H9 (cell line): ENCODE data around the gene OTOS. TPM values are rescaled to one million over a fixed set of nuclear protein-coding genes. Genes with fewer than 3 reads are reported as not detected.

ENCODE experiments used
- DNase-seq: peaks from one replicate; pipeline ENCODE4 v3.0.0-alpha.2; 2017
- H2AFZ ChIP-seq: one replicate; pipeline ENCODE4 v1.6.1; 2013; ENCODE audit warnings: mild to moderate bottlenecking, low read length, control low read depth, moderate library complexity
- H2AK5ac ChIP-seq: 2 replicates; pipeline ENCODE4 v1.6.1; 2013; ENCODE audit warnings: low read length, control low read depth, mixed read lengths; ENCODE audit not compliant: insufficient read length
- H2BK120ac ChIP-seq: one replicate; pipeline ENCODE4 v1.6.1; 2013; ENCODE audit warnings: low read depth, mild to moderate bottlenecking, low read length, control low read depth, inconsistent platforms; ENCODE audit not compliant: poor library complexity, severe bottlenecking
- H2BK12ac ChIP-seq: 2 replicates; pipeline ENCODE4 v1.6.1; 2013; ENCODE audit warnings: low read length, control low read depth, mixed read lengths, low read depth; ENCODE audit not compliant: insufficient read length
- H2BK15ac ChIP-seq: 2 replicates; pipeline ENCODE4 v1.6.1; 2013; ENCODE audit warnings: low read depth, low read length, control low read depth
- H2BK20ac ChIP-seq: one replicate; pipeline ENCODE4 v1.6.1; 2013; ENCODE audit warnings: low read depth, mild to moderate bottlenecking, low read length, control low read depth, inconsistent platforms; ENCODE audit not compliant: poor library complexity, severe bottlenecking
- H2BK5ac ChIP-seq: 2 replicates; pipeline ENCODE4 v1.6.1; 2013; ENCODE audit warnings: low read length, control low read depth, mixed read lengths; ENCODE audit not compliant: insufficient read length
- H3K14ac ChIP-seq: 2 replicates; pipeline ENCODE4 v1.6.1; 2013; ENCODE audit warnings: low read length, control low read depth; ENCODE audit not compliant: insufficient read depth
- H3K18ac ChIP-seq: 2 replicates; pipeline ENCODE4 v1.6.1; 2013; ENCODE audit warnings: low read depth, mild to moderate bottlenecking, mixed read lengths, low read length, control low read depth; ENCODE audit not compliant: insufficient read length
- H3K23ac ChIP-seq: 2 replicates; pipeline ENCODE4 v1.6.1; 2013; ENCODE audit warnings: low read length, control low read depth, mixed read lengths, low read depth; ENCODE audit not compliant: insufficient read length
- H3K23me2 ChIP-seq: 2 replicates; pipeline ENCODE4 v1.6.1; 2013; ENCODE audit warnings: low read depth, mild to moderate bottlenecking, mixed read lengths, low read length, control low read depth; ENCODE audit not compliant: insufficient read length, poor library complexity, severe bottlenecking
- H3K27ac ChIP-seq: 2 replicates; pipeline ENCODE4 v1.5.1; 2013; ENCODE audit warnings: low read length, control low read depth, mixed read lengths, low read depth; ENCODE audit not compliant: insufficient read length
- H3K27me3 ChIP-seq: 2 replicates; pipeline ENCODE4 v1.6.1; 2013; ENCODE audit warnings: low read length, control low read depth, inconsistent platforms; ENCODE audit not compliant: insufficient read depth
- H3K4ac ChIP-seq: 2 replicates; pipeline ENCODE4 v1.6.1; 2013; ENCODE audit warnings: low read depth, mild to moderate bottlenecking, control low read depth, inconsistent platforms, low read length, moderate library complexity
- H3K4me1 ChIP-seq: 2 replicates; pipeline ENCODE4 v1.6.1; 2013; ENCODE audit warnings: low read length, control low read depth, inconsistent platforms; ENCODE audit not compliant: insufficient read depth
- H3K4me2 ChIP-seq: 2 replicates; pipeline ENCODE4 v1.6.1; 2013; ENCODE audit warnings: low read length, control low read depth, mixed read lengths; ENCODE audit not compliant: insufficient read length, insufficient read depth
- H3K56ac ChIP-seq: 2 replicates; pipeline ENCODE4 v1.6.1; 2013; ENCODE audit warnings: low read depth, mild to moderate bottlenecking, mixed read lengths, low read length, control low read depth; ENCODE audit not compliant: insufficient read length
- H3K79me1 ChIP-seq: 2 replicates; pipeline ENCODE4 v1.6.1; 2013; ENCODE audit warnings: low read depth, mild to moderate bottlenecking, moderate library complexity, low read length, control low read depth, inconsistent platforms; ENCODE audit not compliant: insufficient read depth, poor library complexity, severe bottlenecking
- H3K79me2 ChIP-seq: 2 replicates; pipeline ENCODE4 v1.6.1; 2013; ENCODE audit warnings: low read length, control low read depth, inconsistent platforms; ENCODE audit not compliant: insufficient read depth
- H3K9ac ChIP-seq: 2 replicates; pipeline ENCODE4 v1.6.1; 2013; ENCODE audit warnings: low read length, control low read depth, mixed read lengths; ENCODE audit not compliant: insufficient read length; ENCODE audit errors: extremely low read depth
- H3K9me3 ChIP-seq: one replicate; pipeline ENCODE4 v1.6.1; 2013; ENCODE audit warnings: low read depth, low read length, inconsistent platforms; ENCODE audit not compliant: control insufficient read depth
- H3T11ph ChIP-seq: one replicate; pipeline ENCODE4 v1.6.1; 2013; ENCODE audit warnings: mild to moderate bottlenecking, low read length, control low read depth, inconsistent platforms
- H4K20me1 ChIP-seq: one replicate; pipeline ENCODE4 v1.6.1; 2013; ENCODE audit not compliant: control insufficient read depth, insufficient read length, insufficient read depth
- H4K5ac ChIP-seq: 2 replicates; pipeline ENCODE4 v1.6.1; 2013; ENCODE audit warnings: low read depth, mild to moderate bottlenecking, mixed read lengths, low read length, control low read depth; ENCODE audit not compliant: insufficient read length
- H4K8ac ChIP-seq: replicated peaks from 2 replicates; pipeline ENCODE4 v1.6.1; 2013; ENCODE audit warnings: low read length, control low read depth, mixed read lengths, low read depth; ENCODE audit not compliant: insufficient read length
- H4K91ac ChIP-seq: 2 replicates; pipeline ENCODE4 v1.6.1; 2013; ENCODE audit warnings: low read depth, mild to moderate bottlenecking, moderate library complexity, mixed read lengths, low read length, control low read depth; ENCODE audit not compliant: insufficient read length
- H3K27ac Mint-ChIP-seq, 3 experiments: 2 replicates in 2 of 3; 3 replicates in 1 of 3; pipeline ENCODE4 v1.8.0; 2020 to 2021; ENCODE audit warnings: mixed read lengths in 3 of 3, mild to moderate bottlenecking in 1 of 3, moderate library complexity in 1 of 3
- H3K27me3 Mint-ChIP-seq: 2 replicates; pipeline ENCODE4 v1.8.0; 2021; ENCODE audit warnings: low read depth, mild to moderate bottlenecking, moderate library complexity, mixed read lengths
- H3K36me3 Mint-ChIP-seq, 3 experiments: 2 replicates in 2 of 3; 3 replicates in 1 of 3; pipeline ENCODE4 v1.8.0; 2020 to 2021; ENCODE audit warnings: low read depth in 3 of 3, mixed read lengths in 3 of 3; ENCODE audit not compliant: insufficient read depth in 1 of 3
- H3K4me1 Mint-ChIP-seq, 2 experiments: 2 replicates each; pipeline ENCODE4 v1.8.0; 2020; ENCODE audit warnings: mixed read lengths in 2 of 2
- H3K4me3 Mint-ChIP-seq, 2 experiments: 2 replicates in 1 of 2; 3 replicates in 1 of 2; pipeline ENCODE4 v1.8.0; 2020 to 2021; ENCODE audit warnings: mild to moderate bottlenecking in 2 of 2, mixed read lengths in 2 of 2, moderate library complexity in 1 of 2
- H3K9me3 Mint-ChIP-seq, 2 experiments: 2 replicates in 1 of 2; 3 replicates in 1 of 2; pipeline ENCODE4 v1.8.0; 2020; ENCODE audit warnings: mild to moderate bottlenecking in 2 of 2, mixed read lengths in 2 of 2, moderate library complexity in 1 of 2
- CTCF ChIP-seq: fragments of 200-600 bp; sonication (generic); conservative IDR thresholded peaks from 3 replicates; pipeline ENCODE4 v1.8.0; 2021; ENCODE audit warnings: antibody characterized with exemption, mild to moderate bottlenecking
- WGBS: extraction: QIAGEN DNeasy Blood & Tissue Kit; methylation state at CpG from one replicate; pipeline ENCODE4 v1.1.7; 2013; ENCODE audit warnings: missing lambda C conversion rate, low lambda C conversion rate, mixed read lengths; ENCODE audit not compliant: insufficient read length; ENCODE audit errors: extremely low coverage; 5-methylcytosine and 5-hydroxymethylcytosine counted together
- total RNA-seq: library from RNA; stranded (reverse); gene quantifications from 2 replicates; pipeline ENCODE4 v1.2.1, GENCODE V29; 2021

Gene OTOS
- total RNA-seq, 1 experiment from 2014 or later = not detected

- Histone ChIP-seq H3K4ac (no peak overlapping the region), H2BK12ac (no peak overlapping the region), H3K79me2 (no peaks in the 10 kb centered on the region), H4K5ac (no peak overlapping the region), H3K23ac (no peak overlapping the region), H3K27ac (no peak overlapping the region), H3K4me2 (no peak overlapping the region), H3K14ac (no peak overlapping the region; the same call in 1 of the 2 replicates), H3T11ph (no peak overlapping the region), H4K91ac (no peak overlapping the region), H3K56ac (no peak overlapping the region), H2BK120ac (no peak overlapping the region), H2BK20ac (no peak overlapping the region), H3K18ac (no peak overlapping the region), H3K79me1 (no peaks in the 10 kb centered on the region), H2BK5ac (no peak overlapping the region), H3K9ac (no peak overlapping the region), H2BK15ac (no peak overlapping the region), H3K23me2 (no peaks in the 10 kb centered on the region), H4K20me1 (no peaks in the 10 kb centered on the region), H4K8ac (no peak overlapping the region), H2AFZ (no peak overlapping the region), H3K27me3 (no peaks in the 10 kb centered on the region), H3K4me1 (no peaks in the 10 kb centered on the region), H3K9me3 (no peaks in the 10 kb centered on the region), H2AK5ac (no peak overlapping the region)
- H3K4me1 Mint-ChIP-seq = 0 out of 4 replicates have a peak, but pooled peaks cover 0 to 2% of the 10 kb centered on the region in 2 experiments
- no peak overlapping the region for H3K4me3 Mint-ChIP-seq
- H3K27me3 Mint-ChIP-seq = peaks cover 28% of the 10 kb centered on the region
- peaks cover under 1 to 12% of the 10 kb centered on the region in 2 experiments; a peak in 2 of 5 replicates for H3K9me3 Mint-ChIP-seq
- no peak for DNase-seq
- no peaks in the 10 kb centered on the region for H3K36me3 Mint-ChIP-seq
- no CpG with 5 or more reads among the region's 9 CpGs for WGBS
- H3K27ac Mint-ChIP-seq = peak overlapping the region in 1 of 3 experiments; percentile 31; a peak in 1 of 7 replicates
- TF ChIP-seq CTCF = no peak
These were observed 27.1 kb upstream of the OTOS start for GRCh38 chr2:240167588-240167880.
